IMR-90 (cell line): Measurements from ENCODE around the gene RADIL. TPM values are rescaled to one million over a fixed set of nuclear protein-coding genes. Genes with fewer than 3 reads are reported as not detected.
A peak's percentile ranks its signal among the peaks of the same experiment; 100 is the strongest.

Source experiments
- ATAC-seq: fragments of 200-7000 bp; cut with Tn5 transposase; 2 replicates; pipeline ENCODE4 v1.9.1; 2020; ENCODE audit warnings: low read depth, mild to moderate bottlenecking, moderate library complexity
- BruUV-seq: library from RNA; stranded (reverse); fragments of 400-500 nt; replicated peaks from 2 replicates; lab custom pipeline; 2021; lab: Mats Ljungman, UMichigan
- CTCF ChIA-PET: fragments of 300-600 bp; formaldehyde crosslinking; extraction: SDS; loops from one replicate; lab custom pipeline; 2021; ENCODE audit warnings: antibody characterized with exemption; lab: Yijun Ruan, JAX
- POLR2A ChIA-PET: fragments of 300-600 bp; sonication (Branson Sonifier 250); formaldehyde crosslinking; loops from one replicate; lab custom pipeline; 2022; ENCODE audit warnings: antibody characterized with exemption; ENCODE audit not compliant: unreplicated experiment; lab: Charles Lee
- DNase-seq: peaks from one replicate; pipeline ENCODE4 v3.0.0; 2013
- H2AFZ ChIP-seq: replicated peaks from 2 replicates; pipeline ENCODE3; 2013; ENCODE audit warnings: low read length, mild to moderate bottlenecking; ENCODE audit not compliant: poor library complexity
- H2AK5ac ChIP-seq: 2 replicates; pipeline ENCODE4 v1.6.1; 2013; ENCODE audit warnings: low read depth, low read length, inconsistent platforms
- H2AK9ac ChIP-seq: replicated peaks from 2 replicates; pipeline ENCODE3; 2013; ENCODE audit warnings: mild to moderate bottlenecking, low read depth, low read length, moderate library complexity; ENCODE audit not compliant: poor library complexity
- H2BK120ac ChIP-seq: 2 replicates; pipeline ENCODE4 v1.6.1; 2013; ENCODE audit warnings: low read depth, low read length, inconsistent platforms
- H2BK15ac ChIP-seq: 3 replicates; pipeline ENCODE4 v1.6.1; 2013; ENCODE audit warnings: low read depth, low read length, inconsistent platforms
- H2BK20ac ChIP-seq: 2 replicates; pipeline ENCODE4 v1.6.1; 2013; ENCODE audit warnings: low read depth, mild to moderate bottlenecking, inconsistent platforms, low read length, moderate library complexity
- H2BK5ac ChIP-seq: 2 replicates; pipeline ENCODE4 v1.6.1; 2013; ENCODE audit warnings: mild to moderate bottlenecking, low read depth, low read length, inconsistent platforms; ENCODE audit not compliant: poor library complexity, severe bottlenecking
- H3K14ac ChIP-seq: replicated peaks from 2 replicates; pipeline ENCODE4 v1.6.1; 2013; ENCODE audit warnings: low read depth, low read length, inconsistent platforms
- H3K18ac ChIP-seq: 2 replicates; pipeline ENCODE4 v1.6.1; 2013; ENCODE audit warnings: low read depth, low read length, control low read depth
- H3K23ac ChIP-seq: 2 replicates; pipeline ENCODE4 v1.6.1; 2013; ENCODE audit warnings: low read depth, low read length, inconsistent platforms
- H3K27ac ChIP-seq: 2 replicates; pipeline ENCODE4 v1.5.1; 2013; ENCODE audit warnings: mild to moderate bottlenecking, control low read depth, low read length; ENCODE audit not compliant: insufficient read depth
- H3K27me3 ChIP-seq: 2 replicates; pipeline ENCODE4 v1.6.1; 2013; ENCODE audit warnings: low read length; ENCODE audit not compliant: control insufficient read depth, insufficient read depth
- H3K36me3 ChIP-seq: 2 replicates; pipeline ENCODE4 v1.6.1; 2013; ENCODE audit warnings: low read length, mixed read lengths; ENCODE audit not compliant: control insufficient read depth, insufficient read depth
- H3K4ac ChIP-seq: 2 replicates; pipeline ENCODE4 v1.6.1; 2013; ENCODE audit warnings: low read depth, low read length, inconsistent platforms
- H3K4me1 ChIP-seq: 2 replicates; pipeline ENCODE4 v1.6.1; 2013; ENCODE audit warnings: low read length, mixed read lengths; ENCODE audit not compliant: control insufficient read depth, insufficient read depth
- H3K4me2 ChIP-seq: 2 replicates; pipeline ENCODE4 v1.6.1; 2013; ENCODE audit warnings: low read depth, mild to moderate bottlenecking, control low read depth, low read length, moderate library complexity
- H3K4me3 ChIP-seq: 2 replicates; pipeline ENCODE4 v1.5.1; 2013; ENCODE audit warnings: low read depth, mild to moderate bottlenecking, control low read depth, low read length, moderate library complexity; ENCODE audit not compliant: insufficient read depth
- H3K56ac ChIP-seq: 2 replicates; pipeline ENCODE4 v1.6.1; 2013; ENCODE audit warnings: low read length, inconsistent platforms; ENCODE audit not compliant: insufficient read depth; ENCODE audit errors: extremely low read depth
- H3K79me1 ChIP-seq, 2 experiments: 2 replicates each; pipeline ENCODE4 v1.6.1; 2013; ENCODE audit warnings: low read length in 2 of 2, inconsistent platforms in 1 of 2, low read depth in 1 of 2
- H3K9ac ChIP-seq: 2 replicates; pipeline ENCODE4 v1.6.1; 2013; ENCODE audit warnings: low read depth, low read length, control low read depth
- H3K9me1 ChIP-seq: 2 replicates; pipeline ENCODE4 v1.6.1; 2013; ENCODE audit warnings: low read length, inconsistent platforms; ENCODE audit not compliant: insufficient read depth
- H3K9me3 ChIP-seq: 2 replicates; pipeline ENCODE4 v1.6.1; 2013; ENCODE audit warnings: low read length; ENCODE audit not compliant: control insufficient read depth, insufficient read depth
- H4K20me1 ChIP-seq: 2 replicates; pipeline ENCODE4 v1.6.1; 2013; ENCODE audit warnings: low read length, inconsistent platforms; ENCODE audit not compliant: insufficient read depth
- H4K5ac ChIP-seq: 2 replicates; pipeline ENCODE4 v1.6.1; 2013; ENCODE audit warnings: mild to moderate bottlenecking, low read depth, low read length, control low read depth
- H4K8ac ChIP-seq, 2 experiments: 2 replicates each; pipeline ENCODE4 v1.6.1; 2013; ENCODE audit warnings: low read depth in 2 of 2, low read length in 2 of 2, control low read depth in 1 of 2, inconsistent platforms in 1 of 2
- H4K91ac ChIP-seq: 2 replicates; pipeline ENCODE4 v1.6.1; 2013; ENCODE audit warnings: low read depth, low read length, inconsistent platforms; ENCODE audit not compliant: insufficient read depth
- MXI1 ChIP-seq: IDR thresholded peaks from 2 replicates; pipeline ENCODE4 v1.6.1; 2012; ENCODE audit warnings: low read depth, mild to moderate bottlenecking, low read length, moderate library complexity, borderline replicate concordance
- WGBS, 2 experiments: methylation state at CpG; one replicate each; pipeline versions ENCODE4 v1.1.5 to v1.1.7; 2013; ENCODE audit warnings: missing lambda C conversion rate in 2 of 2; ENCODE audit not compliant: insufficient read length in 1 of 2; ENCODE audit errors: extremely low coverage in 2 of 2; 5-methylcytosine and 5-hydroxymethylcytosine counted together
- dilution Hi-C: fragments of 300-500 bp; cut with HindIII; formaldehyde crosslinking; loops from one replicate; pipeline ENCODE4 v1.14.3; 2018; ENCODE audit warnings: low sequenced_read_pairs; ENCODE audit not compliant: unreplicated experiment
- in situ Hi-C: fragments of 300-500 bp; cut with MboI; formaldehyde crosslinking; loops from 3 replicates; pipeline ENCODE4 v1.14.3; 2019; ENCODE audit warnings: low sequenced_read_pairs, inconsistent platforms, mixed read lengths
- intact Hi-C: fragments of 100-400 bp; cut with micrococcal nuclease; formaldehyde crosslinking; loops from 2 replicates; pipeline ENCODE4 v1.10.0; 2022
- polyA plus RNA-seq, 3 experiments: library from polyadenylated mRNA; depleted of rRNA; stranded (reverse); fragments of >200 nt; gene quantifications; 2 replicates each; pipeline ENCODE4 v1.2.3, GENCODE V29; 2012; ENCODE audit warnings: low replicate concordance in 1 of 3
- total RNA-seq: library from RNA; depleted of rRNA; stranded (reverse); fragments of >200 nt; gene quantifications from 2 replicates; pipeline ENCODE4 v1.2.3, GENCODE V29; 2012
- TF ChIP-seq, protein P1 (sequence below): fragments of 150-350 bp; IDR thresholded peaks from 2 replicates; pipeline ENCODE4 v1.6.1; 2017; ENCODE audit warnings: mild to moderate bottlenecking, antibody characterized with exemption, low read length, low read depth

Gene RADIL
- total and polyA plus RNA-seq, 2 of the 4 experiments (the other 2 are of a cell fraction) = 0.18 to 0.48 TPM

- H2BK15ac ChIP-seq = no peak overlapping the region
- H3K4me3 ChIP-seq = no peak overlapping the region
- H3K4me2 ChIP-seq = no peak overlapping the region
- no peak overlapping the region for H3K4ac ChIP-seq
- peaks cover 60% of the 10 kb centered on the region for H3K36me3 ChIP-seq
- intact Hi-C loops (no loop called here), in situ Hi-C loops (loop anchor here (25.0 kb wide), 1 partner anchor 1889 kb away; no protein-coding TSS in a partner anchor), dilution Hi-C loops (no loop called here)
- H3K27ac ChIP-seq = no peak overlapping the region
- peaks cover 17% of the 10 kb centered on the region; the same call in 1 of the 2 replicates for H4K20me1 ChIP-seq
- no peak overlapping the region for H2BK120ac ChIP-seq
- H3K79me1 ChIP-seq = peaks cover 12 to 61% of the 10 kb centered on the region in 2 experiments
- H4K5ac ChIP-seq = no peak overlapping the region
- no peak overlapping the region for H3K14ac ChIP-seq
- no peak overlapping the region for H3K9ac ChIP-seq
- no peak for TF ChIP-seq MXI1
- TF ChIP-seq, protein P1, sequence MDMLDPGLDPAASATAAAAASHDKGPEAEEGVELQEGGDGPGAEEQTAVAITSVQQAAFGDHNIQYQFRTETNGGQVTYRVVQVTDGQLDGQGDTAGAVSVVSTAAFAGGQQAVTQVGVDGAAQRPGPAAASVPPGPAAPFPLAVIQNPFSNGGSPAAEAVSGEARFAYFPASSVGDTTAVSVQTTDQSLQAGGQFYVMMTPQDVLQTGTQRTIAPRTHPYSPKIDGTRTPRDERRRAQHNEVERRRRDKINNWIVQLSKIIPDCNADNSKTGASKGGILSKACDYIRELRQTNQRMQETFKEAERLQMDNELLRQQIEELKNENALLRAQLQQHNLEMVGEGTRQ = no peak
- no peak overlapping the region for H3K18ac ChIP-seq
- ChIA-PET CTCF (no interaction called here), POLR2A (no interaction called here)
- H2AFZ ChIP-seq = no peak overlapping the region
- H2AK9ac ChIP-seq = peak overlapping the region; percentile 61
- no peak overlapping the region for H4K8ac ChIP-seq
- H3K9me1 ChIP-seq = no peaks in the 10 kb centered on the region
- H2BK5ac ChIP-seq = no peak overlapping the region
- WGBS, 2 experiments = 96% methylated on average over 10 of the region's 20 CpGs; no CpG with 5 or more reads in 1 of the 2 experiments
- no TSS peak for BruUV-seq
- peaks cover 3% of the 10 kb centered on the region; the same call in 1 of the 2 replicates for H3K4me1 ChIP-seq
- no peak overlapping the region for H2BK20ac ChIP-seq
- H3K9me3 ChIP-seq = no peaks in the 10 kb centered on the region
- no peak overlapping the region for H3K23ac ChIP-seq
- H4K91ac ChIP-seq = no peak overlapping the region
- H2AK5ac ChIP-seq = no peak overlapping the region; the same call in 1 of the 2 replicates
- no peak overlapping the region for H3K56ac ChIP-seq
- no peak for ATAC-seq
- DNase-seq = no peak
- H3K27me3 ChIP-seq = no peaks in the 10 kb centered on the region
These were observed 132.0 kb downstream of the RADIL start for GRCh38 chr7:4751398-4751947.
